Measurements from ENCODE around the gene KIF1C. TPM values are rescaled to one million over a fixed set of nuclear protein-coding genes. Genes with fewer than 3 reads are reported as not detected.

KIF1C gene
- 10.2 and 19.0 TPM in 2 replicates for total RNA-seq (2014; rRNA removed; shearing (Covaris generic); ENCODE audit: low replicate concordance)

- peak within 1 kb of the TSS; percentile 92 for H3K9ac ChIP-seq (ENCODE audit: low read length)
- peaks cover 18% of the 10 kb centered on the region for H3K4me1 ChIP-seq (ENCODE audit: low read length)
- no peaks in the 10 kb centered on the region for H3K9me2 ChIP-seq (replicated peaks; ENCODE audit: insufficient read depth, low read length)
- peaks cover 21% of the 10 kb centered on the region for H3K79me2 ChIP-seq (ENCODE audit: low read length)
- 0 out of 2 replicates have a peak within 1 kb of the TSS, but pooled peaks have one; percentile 57 for H2AFZ ChIP-seq (ENCODE audit: low read length)
- no peaks in the 10 kb centered on the region for H3K9me3 ChIP-seq (ENCODE audit: low read length)
- H4K20me1 ChIP-seq (ENCODE audit: insufficient read depth, low read depth, low read length), result no peaks in the 10 kb centered on the region
- H3K27ac ChIP-seq (ENCODE audit: low read length), result peak within 1 kb of the TSS; percentile 37
- DNase-seq, result peak; percentile 97
- no peaks in the 10 kb centered on the region for H3K27me3 ChIP-seq (ENCODE audit: low read length)
- H3K4me2 ChIP-seq (ENCODE audit: low read depth, low read length, poor library complexity, severe bottlenecking), result peak within 1 kb of the TSS; percentile 86
- H3K36me3 ChIP-seq (ENCODE audit: insufficient read depth, low read length), result 0 out of 2 replicates have a peak, but pooled peaks cover 2% of the 10 kb centered on the region
- H3K4me3 ChIP-seq (ENCODE audit: low read length), result peak within 1 kb of the TSS; percentile 78
Measured at GRCh38 chr17:4997302-4998026, at the start of gene KIF1C, which contains the start of gene INCA1. Gene KIF1C (plus strand): TSS chr17:4997950. CDS start chr17:5000247, 2,297 bp downstream. Gene INCA1 (minus strand): TSS chr17:4997522. CDS start chr17:4994437, 3,085 bp downstream.

- Histone ChIP-seq H2AFZ (ENCODE audit: low read length) (no peak within 1 kb of the TSS), H3K36me3 (ENCODE audit: insufficient read depth, low read length) (peaks cover 24% of the 10 kb centered on the region), H3K9me3 (ENCODE audit: low read length) (no peaks in the 10 kb centered on the region), H3K9ac (ENCODE audit: low read length) (peak within 1 kb of the TSS; percentile 100), H3K4me1 (ENCODE audit: low read length) (peaks cover 63% of the 10 kb centered on the region), H3K4me2 (ENCODE audit: low read depth, low read length, poor library complexity, severe bottlenecking) (peak within 1 kb of the TSS; percentile 98), H3K27ac (ENCODE audit: low read length) (peak within 1 kb of the TSS; percentile 98), H3K27me3 (ENCODE audit: low read length) (no peaks in the 10 kb centered on the region), H3K79me2 (ENCODE audit: low read length) (peaks cover 38% of the 10 kb centered on the region), H3K4me3 (ENCODE audit: low read length) (peak within 1 kb of the TSS; percentile 99), H4K20me1 (ENCODE audit: insufficient read depth, low read depth, low read length) (peaks cover 35% of the 10 kb centered on the region), H3K9me2 (replicated peaks; ENCODE audit: insufficient read depth, low read length) (no peaks in the 10 kb centered on the region)
- DNase-seq, result peak; percentile 98
Measured at GRCh38 chr17:4948166-4948930, 49.4 kb upstream of the KIF1C start, which contains the start of gene PFN1. Gene PFN1 (minus strand): TSS chr17:4948530. CDS start chr17:4948394, 136 bp downstream.

- Histone ChIP-seq H3K4me1 (ENCODE audit: low read length) (peaks cover 58% of the 10 kb centered on the region), H3K79me2 (ENCODE audit: low read length) (peaks cover 38% of the 10 kb centered on the region), H2AFZ (ENCODE audit: low read length) (no peak overlapping the region), H3K4me2 (ENCODE audit: low read depth, low read length, poor library complexity, severe bottlenecking) (peak overlapping the region; percentile 98), H3K9me2 (replicated peaks; ENCODE audit: insufficient read depth, low read length) (no peaks in the 10 kb centered on the region), H3K36me3 (ENCODE audit: insufficient read depth, low read length) (peaks cover 21% of the 10 kb centered on the region), H4K20me1 (ENCODE audit: insufficient read depth, low read depth, low read length) (peaks cover 35% of the 10 kb centered on the region), H3K4me3 (ENCODE audit: low read length) (peak overlapping the region; percentile 99), H3K27me3 (ENCODE audit: low read length) (no peaks in the 10 kb centered on the region), H3K27ac (ENCODE audit: low read length) (peak overlapping the region; percentile 98), H3K9ac (ENCODE audit: low read length) (peak overlapping the region; percentile 94), H3K9me3 (ENCODE audit: low read length) (no peaks in the 10 kb centered on the region)
- peak; percentile 96 for DNase-seq
Measured at GRCh38 chr17:4948931-4949320, 48.8 kb upstream of the KIF1C start.

GRCh38 chr17:4949321-4950074, 48.3 kb upstream of the KIF1C start:
- H3K36me3 ChIP-seq (ENCODE audit: insufficient read depth, low read length), result peaks cover 21% of the 10 kb centered on the region
- H3K79me2 ChIP-seq (ENCODE audit: low read length), result peaks cover 38% of the 10 kb centered on the region
- H3K4me3 ChIP-seq (ENCODE audit: low read length), result peak overlapping the region; percentile 99
- peaks cover 52% of the 10 kb centered on the region for H3K4me1 ChIP-seq (ENCODE audit: low read length)
- DNase-seq, result peak; percentile 91
- peak overlapping the region; percentile 98 for H3K4me2 ChIP-seq (ENCODE audit: low read depth, low read length, poor library complexity, severe bottlenecking)
- peaks cover 33% of the 10 kb centered on the region for H4K20me1 ChIP-seq (ENCODE audit: insufficient read depth, low read depth, low read length)
- H3K9me3 ChIP-seq (ENCODE audit: low read length), result no peaks in the 10 kb centered on the region
- 0 out of 2 replicates have a peak overlapping the region, but pooled peaks have one; percentile 57 for H2AFZ ChIP-seq (ENCODE audit: low read length)
- peak overlapping the region; percentile 98 for H3K27ac ChIP-seq (ENCODE audit: low read length)
- H3K27me3 ChIP-seq (ENCODE audit: low read length), result no peaks in the 10 kb centered on the region
- peak overlapping the region; percentile 94 for H3K9ac ChIP-seq (ENCODE audit: low read length)
- H3K9me2 ChIP-seq (replicated peaks; ENCODE audit: insufficient read depth, low read length), result no peaks in the 10 kb centered on the region

GRCh38 chr17:4950075-4950745, 47.5 kb upstream of the KIF1C start:
- Histone ChIP-seq H4K20me1 (ENCODE audit: insufficient read depth, low read depth, low read length) (peaks cover 28% of the 10 kb centered on the region), H3K4me2 (ENCODE audit: low read depth, low read length, poor library complexity, severe bottlenecking) (peak overlapping the region; percentile 98), H3K4me1 (ENCODE audit: low read length) (peaks cover 45% of the 10 kb centered on the region), H2AFZ (ENCODE audit: low read length) (no peak overlapping the region), H3K79me2 (ENCODE audit: low read length) (peaks cover 38% of the 10 kb centered on the region), H3K27me3 (ENCODE audit: low read length) (no peaks in the 10 kb centered on the region), H3K9me2 (replicated peaks; ENCODE audit: insufficient read depth, low read length) (no peaks in the 10 kb centered on the region), H3K9ac (ENCODE audit: low read length) (peak overlapping the region; percentile 94), H3K4me3 (ENCODE audit: low read length) (peak overlapping the region; percentile 99), H3K9me3 (ENCODE audit: low read length) (no peaks in the 10 kb centered on the region), H3K27ac (ENCODE audit: low read length) (peak overlapping the region; percentile 98), H3K36me3 (ENCODE audit: insufficient read depth, low read length) (peaks cover 21% of the 10 kb centered on the region)
- peak; percentile 81 for DNase-seq

- no peak within 1 kb of the TSS for H2AFZ ChIP-seq (ENCODE audit: low read length)
- H3K79me2 ChIP-seq (ENCODE audit: low read length), result peaks cover 32% of the 10 kb centered on the region
- H3K4me2 ChIP-seq (ENCODE audit: low read depth, low read length, poor library complexity, severe bottlenecking), result peak within 1 kb of the TSS; percentile 98
- peak within 1 kb of the TSS; percentile 94 for H3K9ac ChIP-seq (ENCODE audit: low read length)
- peak; percentile 55 for DNase-seq
- no peaks in the 10 kb centered on the region for H3K9me2 ChIP-seq (replicated peaks; ENCODE audit: insufficient read depth, low read length)
- peaks cover 39% of the 10 kb centered on the region for H3K4me1 ChIP-seq (ENCODE audit: low read length)
- H3K27ac ChIP-seq (ENCODE audit: low read length), result peak within 1 kb of the TSS; percentile 98
- H3K27me3 ChIP-seq (ENCODE audit: low read length), result no peaks in the 10 kb centered on the region
- peaks cover 16% of the 10 kb centered on the region for H3K36me3 ChIP-seq (ENCODE audit: insufficient read depth, low read length)
- peak within 1 kb of the TSS; percentile 99 for H3K4me3 ChIP-seq (ENCODE audit: low read length)
- peaks cover 22% of the 10 kb centered on the region for H4K20me1 ChIP-seq (ENCODE audit: insufficient read depth, low read depth, low read length)
- no peaks in the 10 kb centered on the region for H3K9me3 ChIP-seq (ENCODE audit: low read length)
Measured at GRCh38 chr17:4950746-4951204, 47.0 kb upstream of the KIF1C start, which contains the start of gene ENO3. Gene ENO3 (plus strand): TSS chr17:4951119. CDS start chr17:4951830, 711 bp downstream.

GRCh38 chr17:4951486-4951885, 46.3 kb upstream of the KIF1C start:
- DNase-seq, result no peak

More at GRCh38 chr17:4951486-4951885, 46.3 kb upstream of the KIF1C start:
- no peaks in the 10 kb centered on the region for H3K27me3 ChIP-seq (ENCODE audit: low read length)
- H3K79me2 ChIP-seq (ENCODE audit: low read length), result peaks cover 27% of the 10 kb centered on the region
- H3K4me3 ChIP-seq (ENCODE audit: low read length), result peak overlapping the region; percentile 99; the same call in 1 of the 2 replicates
- H3K9me3 ChIP-seq (ENCODE audit: low read length), result no peaks in the 10 kb centered on the region
- H3K9ac ChIP-seq (ENCODE audit: low read length), result peak overlapping the region; percentile 94
- H4K20me1 ChIP-seq (ENCODE audit: insufficient read depth, low read depth, low read length), result peaks cover 15% of the 10 kb centered on the region
- H3K36me3 ChIP-seq (ENCODE audit: insufficient read depth, low read length), result peaks cover 11% of the 10 kb centered on the region
- peaks cover 32% of the 10 kb centered on the region for H3K4me1 ChIP-seq (ENCODE audit: low read length)
- H3K27ac ChIP-seq (ENCODE audit: low read length), result peak overlapping the region; percentile 98
- no peak overlapping the region for H2AFZ ChIP-seq (ENCODE audit: low read length)
- peak overlapping the region; percentile 98 for H3K4me2 ChIP-seq (ENCODE audit: low read depth, low read length, poor library complexity, severe bottlenecking)
- no peaks in the 10 kb centered on the region for H3K9me2 ChIP-seq (replicated peaks; ENCODE audit: insufficient read depth, low read length)

Data from Karpas-422 (cell line).